Fibroblast of the aortic adventitia (primary cell): ENCODE data around the gene COL18A1. TPM values are rescaled to one million over a fixed set of nuclear protein-coding genes. Genes with fewer than 3 reads are reported as not detected.
A peak's percentile ranks its signal among the peaks of the same experiment; 100 is the strongest.
"Not testable (repeated sequence)": the region's sequence is repeated elsewhere in the genome, so short reads cannot be mapped to it uniquely, and the experiment has no call there.

Experiments
- DNase-seq: peaks from one replicate; pipeline ENCODE4 v3.0.0-alpha.2; 2010; ENCODE audit warnings: low read depth
- H3K4me3 ChIP-seq: 2 replicates; pipeline ENCODE4 v1.5.1; 2011; ENCODE audit warnings: low read depth, mild to moderate bottlenecking, control low read depth, low read length, moderate library complexity
- CTCF ChIP-seq: IDR thresholded peaks from 2 replicates; pipeline ENCODE4 v1.5.1; 2011; ENCODE audit warnings: mild to moderate bottlenecking, low read length, control low read depth, inconsistent platforms; ENCODE audit not compliant: insufficient read depth
- total RNA-seq: library from RNA; depleted of rRNA; stranded (reverse); fragments of >200 nt; gene quantifications from 2 replicates; pipeline ENCODE4 v1.2.3, GENCODE V29; 2012; ENCODE audit warnings: low replicate concordance

The COL18A1 gene
- total RNA-seq, 1 donor, result 57.9 TPM

DNA sequence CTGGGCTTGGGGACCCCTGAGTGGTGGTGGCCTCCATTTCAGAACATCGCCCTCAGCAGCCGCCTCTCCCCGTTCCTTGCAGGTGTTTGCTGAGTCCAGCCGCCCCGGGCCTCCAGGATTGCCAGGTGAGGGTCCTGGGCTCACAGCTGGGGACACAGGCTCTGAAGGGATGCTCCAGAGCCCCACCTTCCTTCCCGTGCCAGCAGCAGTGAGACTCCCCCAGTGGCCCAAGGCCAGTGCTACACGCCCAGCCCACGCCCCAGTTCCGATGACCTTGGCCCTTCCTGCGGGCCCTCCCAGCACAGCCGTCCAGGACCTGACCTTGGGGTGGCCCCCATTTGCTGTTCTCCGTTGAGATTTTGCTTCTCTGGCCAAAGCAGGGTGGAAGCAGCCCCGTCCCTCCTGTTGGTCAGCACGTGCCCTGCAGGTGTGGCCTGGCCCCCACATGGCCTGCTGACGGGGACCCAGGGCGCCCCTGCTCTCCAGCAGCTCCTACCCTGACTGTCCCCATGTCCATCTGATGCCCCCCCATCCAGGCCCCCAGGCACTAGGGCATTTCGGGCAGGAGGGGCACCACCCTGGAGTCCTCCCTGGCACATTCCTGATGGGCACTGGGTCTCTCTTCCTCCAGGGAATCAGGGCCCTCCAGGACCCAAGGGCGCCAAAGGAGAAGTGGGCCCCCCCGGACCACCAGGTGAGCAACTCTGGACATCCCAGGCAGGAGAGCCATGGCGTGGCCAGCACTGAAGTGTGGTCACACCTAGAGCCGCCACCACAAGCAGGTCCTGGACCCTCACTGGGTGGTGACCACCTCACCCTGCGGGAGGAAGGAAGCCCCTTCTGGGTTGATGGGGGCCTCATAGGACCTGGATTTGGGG lies 92.2 kb downstream of the COL18A1 start:
- TF ChIP-seq CTCF, result no peak
- no peak overlapping the region for H3K4me3 ChIP-seq
- no peak for DNase-seq

GRCh38 chr21:45497846-45498645 lies 93.1 kb downstream of the COL18A1 start:
- no peak for TF ChIP-seq CTCF
- no peak overlapping the region for H3K4me3 ChIP-seq
- no peak for DNase-seq

DNA sequence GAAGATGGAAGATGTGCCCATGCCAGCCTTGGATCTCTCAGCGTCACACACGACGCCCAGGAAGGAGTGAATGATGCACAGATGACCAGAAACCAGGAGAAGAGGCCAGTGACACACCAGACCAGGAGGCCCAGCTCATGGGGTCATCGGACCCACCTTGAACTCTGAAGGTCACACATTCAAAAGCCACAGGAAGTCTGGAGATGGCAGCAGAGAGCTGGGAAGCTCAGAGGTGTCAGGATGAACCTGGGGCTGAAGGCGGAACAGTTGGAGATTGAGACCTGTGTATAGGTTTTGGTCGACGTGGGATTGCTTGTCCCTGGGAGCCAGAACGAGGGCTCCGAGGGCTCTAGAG lies 93.7 kb downstream of the COL18A1 start:
- no peak for DNase-seq
- H3K4me3 ChIP-seq, result no peak overlapping the region
- no peak for TF ChIP-seq CTCF

GRCh38 chr21:45499201-45499750 lies 94.3 kb downstream of the COL18A1 start:
- no peak for TF ChIP-seq CTCF
- H3K4me3 ChIP-seq, result no peak overlapping the region
- DNase-seq, result no peak

- TF ChIP-seq CTCF, result no peak
- no peak overlapping the region for H3K4me3 ChIP-seq
- no peak for DNase-seq
Measured at GRCh38 chr21:45499970-45500577, 95.1 kb downstream of the COL18A1 start.

DNA sequence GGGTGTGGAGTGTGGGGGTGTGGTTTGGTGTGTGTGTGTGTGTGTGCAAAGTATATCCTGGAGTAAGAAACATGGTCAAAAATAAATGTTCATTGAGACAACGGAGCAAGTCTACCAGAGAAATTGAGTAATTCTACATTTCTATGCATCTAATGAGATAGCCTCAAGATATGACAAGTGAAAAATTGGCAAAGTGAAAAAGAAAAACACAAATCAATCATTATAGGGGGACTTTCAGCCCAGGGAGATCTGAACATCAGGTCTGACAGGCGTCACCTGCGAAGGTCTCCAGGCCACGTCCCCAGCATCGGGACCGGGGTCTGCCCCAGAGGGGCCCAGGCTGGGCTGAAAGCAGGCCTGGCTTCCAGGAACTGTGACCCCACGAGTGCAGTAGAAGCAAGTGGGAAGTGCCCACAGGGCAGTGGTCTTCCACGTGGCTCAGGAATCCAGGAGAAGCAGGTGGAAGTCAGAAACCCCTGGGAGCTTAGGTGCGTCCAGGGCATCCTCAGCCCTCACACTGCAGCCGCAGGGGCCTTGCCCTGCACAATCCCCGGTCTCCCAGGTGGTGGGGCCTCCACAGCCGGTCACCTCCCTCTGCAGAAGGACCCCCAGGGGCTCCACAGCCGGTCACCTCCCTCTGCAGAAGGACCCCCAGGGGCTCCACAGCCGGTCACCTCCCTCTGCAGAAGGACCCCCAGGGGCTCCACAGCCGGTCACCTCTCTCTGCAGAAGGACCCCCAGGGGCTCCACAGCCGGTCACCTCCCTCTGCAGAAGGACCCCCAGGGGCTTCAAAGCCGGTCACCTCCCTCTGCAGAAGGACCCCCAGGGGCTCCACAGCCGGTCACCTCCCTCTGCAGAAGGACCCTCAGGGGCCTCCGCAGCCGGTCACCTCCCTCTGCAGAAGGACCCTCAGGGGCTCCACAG lies 96.4 kb downstream of the COL18A1 start:
- peak; percentile 4 for DNase-seq
- not testable (repeated sequence) for H3K4me3 ChIP-seq
